GM18505 (cell line): Measurements from ENCODE around the gene LGI4.
"Not testable (repeated sequence)": the region's sequence is repeated elsewhere in the genome, so short reads cannot be mapped to it uniquely, and the experiment has no call there.

Experiments used
- ATAC-seq: cut with Tn5 transposase; IDR thresholded peaks from one replicate; pipeline ENCODE4 v1.9.1; 2021; ENCODE audit not compliant: unreplicated experiment
- POLR2A ChIP-seq: IDR thresholded peaks from 4 replicates; pipeline ENCODE4 v1.6.1; 2011; ENCODE audit warnings: borderline replicate concordance; ENCODE audit not compliant: insufficient read depth, insufficient read length; ENCODE audit errors: extremely low read depth

The LGI4 gene

DNA sequence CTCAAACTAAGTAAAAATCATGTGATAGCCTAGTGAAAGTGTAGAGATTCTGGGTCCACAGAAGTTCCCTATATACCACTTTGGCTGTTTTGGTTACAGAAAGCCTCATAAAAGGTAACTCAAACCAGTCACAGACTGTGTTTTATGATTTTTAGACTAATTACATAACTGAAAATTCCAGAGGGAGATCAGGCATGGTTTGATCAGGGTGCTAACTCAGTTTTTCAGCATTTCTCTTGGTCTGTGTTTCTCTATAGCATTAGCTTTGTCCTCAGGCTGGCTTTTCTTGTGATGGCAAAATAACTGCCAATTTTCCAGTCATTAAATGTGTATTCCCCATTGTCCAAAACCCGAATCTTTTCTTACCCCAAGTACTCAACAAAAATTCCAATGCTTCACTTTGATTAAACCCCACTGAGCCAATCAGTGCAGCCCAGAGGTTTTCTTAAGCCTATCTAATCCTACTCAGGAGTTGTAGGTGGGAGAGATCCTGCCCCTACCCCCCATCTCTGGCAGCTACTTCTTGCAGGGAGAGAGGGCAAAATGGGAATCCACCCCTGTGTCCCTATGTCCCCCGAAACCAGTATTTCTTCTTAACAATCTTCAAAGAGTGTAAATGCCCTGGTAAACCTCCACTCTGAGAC, 27.8 kb downstream of the LGI4 start:
- TF ChIP-seq POLR2A: no peak
- ATAC-seq: no peak

DNA sequence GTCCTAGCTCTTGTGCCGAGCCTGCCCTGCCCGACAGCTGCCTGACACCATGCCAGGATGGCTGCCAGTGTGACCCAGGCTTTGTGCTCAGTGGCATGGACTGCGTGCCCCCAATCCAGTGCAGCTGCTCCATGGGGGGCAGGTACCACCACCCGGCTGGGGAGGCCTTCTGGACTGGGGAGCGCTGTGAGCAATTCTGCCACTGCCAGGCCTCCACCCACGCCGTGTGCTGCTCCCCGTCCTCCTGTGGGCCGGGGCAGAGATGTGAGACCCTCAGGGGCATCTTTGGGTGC, 28.6 kb downstream of the LGI4 start:
- TF ChIP-seq POLR2A: no peak
- no peak for ATAC-seq

DNA sequence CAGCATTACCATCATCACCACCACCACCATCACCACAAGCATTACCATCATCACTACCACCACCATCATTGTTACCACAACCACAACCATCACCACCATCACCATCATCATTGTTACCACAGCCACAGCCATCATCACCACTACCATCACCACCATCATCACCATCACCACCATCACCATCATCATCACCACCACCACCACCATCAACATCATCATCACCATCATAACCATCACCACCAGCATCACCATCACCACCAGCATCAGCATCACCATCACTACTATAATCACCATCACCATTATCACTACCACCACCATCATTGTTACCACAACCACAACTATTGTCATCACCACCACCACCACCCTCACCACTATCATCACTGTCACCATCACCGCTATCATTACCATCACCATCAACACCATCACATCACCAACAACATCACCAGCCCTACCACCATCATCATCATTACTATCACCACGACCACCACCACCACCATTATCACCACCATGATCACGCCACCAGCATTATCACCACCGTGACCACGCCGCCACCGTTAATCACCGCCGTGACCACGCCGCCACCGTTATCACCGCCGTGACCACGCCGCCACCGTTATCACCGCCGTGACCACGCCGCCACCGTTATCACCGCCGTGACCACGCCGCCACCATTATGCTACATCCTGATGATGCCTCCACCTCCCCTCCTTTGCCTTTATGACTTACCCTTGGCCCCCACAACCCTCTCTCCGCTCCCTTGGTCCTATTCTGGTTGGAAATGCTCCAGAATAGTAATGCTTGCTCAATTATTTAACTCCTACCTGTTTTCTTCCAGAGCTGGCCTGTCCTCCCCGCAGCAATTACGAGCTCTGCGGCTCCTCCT, 29.2 kb downstream of the LGI4 start:
- no peak for ATAC-seq
- no peak for TF ChIP-seq POLR2A

DNA sequence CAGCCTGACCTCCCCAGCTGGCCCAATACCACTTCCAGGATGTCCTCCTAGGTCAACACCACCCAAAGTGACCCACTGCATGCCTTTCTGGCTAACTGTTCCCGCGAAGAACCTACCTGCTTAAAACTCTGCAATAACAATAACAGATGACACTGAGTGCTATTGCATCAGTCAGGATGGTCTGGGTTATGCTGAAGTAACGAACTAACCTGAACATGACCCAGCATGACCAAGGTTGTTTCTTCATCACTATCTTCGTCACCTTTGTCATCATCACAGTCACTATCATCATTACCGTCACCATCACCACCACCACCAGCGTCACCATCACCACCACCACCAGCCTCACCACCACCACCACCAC, 29.8 kb downstream of the LGI4 start:
- ATAC-seq: no peak
- TF ChIP-seq POLR2A: no peak

DNA sequence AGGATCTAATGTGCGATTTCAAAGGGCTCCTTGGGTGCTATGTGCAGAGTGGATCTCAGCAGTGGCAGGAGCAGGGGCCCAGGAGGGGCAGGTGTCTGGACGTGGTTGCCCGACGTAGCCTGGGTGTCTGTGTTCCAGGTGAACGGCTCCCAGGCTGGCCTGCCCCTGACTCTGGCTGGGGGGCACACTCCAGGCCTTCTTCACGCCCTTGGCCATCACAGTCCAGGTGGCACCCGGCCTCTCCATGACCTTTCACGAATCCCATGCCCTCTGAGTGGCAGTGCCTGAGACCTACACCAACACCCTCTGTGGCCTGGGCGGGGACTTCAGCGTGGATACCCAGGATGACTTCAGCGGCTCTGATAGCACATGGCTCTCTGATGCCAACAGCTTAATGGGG, 30.5 kb downstream of the LGI4 start:
- ATAC-seq: no peak
- TF ChIP-seq POLR2A: no peak

DNA sequence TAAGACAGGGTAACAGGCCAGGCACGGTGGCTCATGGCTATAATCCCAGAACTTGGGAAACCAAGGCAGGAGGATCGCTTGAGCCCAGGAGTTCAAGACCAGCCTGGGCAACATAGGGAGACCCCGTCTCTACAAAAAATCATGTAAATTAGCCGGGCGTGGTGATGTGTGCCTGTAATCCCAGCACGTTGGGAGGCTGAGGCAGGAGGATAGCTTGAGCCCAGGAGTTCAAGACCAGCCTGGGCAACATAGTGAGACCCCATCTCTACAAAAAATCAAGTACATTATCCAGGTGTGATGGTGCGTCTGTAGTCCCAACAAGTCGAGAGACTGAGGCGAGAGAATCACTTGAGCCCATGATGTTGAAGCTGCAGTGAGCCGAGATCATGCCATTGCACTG, 31.2 kb downstream of the LGI4 start:
- not testable (repeated sequence) for ATAC-seq

DNA sequence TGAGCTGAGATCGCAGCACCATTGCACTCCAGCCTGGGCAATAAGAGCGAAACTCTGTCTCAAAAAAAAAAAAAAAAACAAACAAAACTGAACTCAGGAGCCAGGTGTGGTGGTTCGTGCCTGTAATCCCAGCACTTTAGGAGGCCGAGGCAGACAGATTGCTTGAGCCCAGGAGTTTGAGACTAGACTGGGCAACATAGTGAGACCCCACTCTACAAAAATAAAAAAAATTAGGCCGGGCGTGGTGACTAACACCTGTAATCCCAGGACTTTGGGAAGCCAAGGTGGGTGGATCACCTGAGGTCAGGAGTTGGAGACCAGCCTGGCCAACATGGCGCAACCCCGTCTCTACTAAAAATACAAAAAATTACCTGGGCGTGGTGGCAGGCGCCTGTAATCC, 32.9 kb downstream of the LGI4 start:
- ATAC-seq: not testable (repeated sequence)

DNA sequence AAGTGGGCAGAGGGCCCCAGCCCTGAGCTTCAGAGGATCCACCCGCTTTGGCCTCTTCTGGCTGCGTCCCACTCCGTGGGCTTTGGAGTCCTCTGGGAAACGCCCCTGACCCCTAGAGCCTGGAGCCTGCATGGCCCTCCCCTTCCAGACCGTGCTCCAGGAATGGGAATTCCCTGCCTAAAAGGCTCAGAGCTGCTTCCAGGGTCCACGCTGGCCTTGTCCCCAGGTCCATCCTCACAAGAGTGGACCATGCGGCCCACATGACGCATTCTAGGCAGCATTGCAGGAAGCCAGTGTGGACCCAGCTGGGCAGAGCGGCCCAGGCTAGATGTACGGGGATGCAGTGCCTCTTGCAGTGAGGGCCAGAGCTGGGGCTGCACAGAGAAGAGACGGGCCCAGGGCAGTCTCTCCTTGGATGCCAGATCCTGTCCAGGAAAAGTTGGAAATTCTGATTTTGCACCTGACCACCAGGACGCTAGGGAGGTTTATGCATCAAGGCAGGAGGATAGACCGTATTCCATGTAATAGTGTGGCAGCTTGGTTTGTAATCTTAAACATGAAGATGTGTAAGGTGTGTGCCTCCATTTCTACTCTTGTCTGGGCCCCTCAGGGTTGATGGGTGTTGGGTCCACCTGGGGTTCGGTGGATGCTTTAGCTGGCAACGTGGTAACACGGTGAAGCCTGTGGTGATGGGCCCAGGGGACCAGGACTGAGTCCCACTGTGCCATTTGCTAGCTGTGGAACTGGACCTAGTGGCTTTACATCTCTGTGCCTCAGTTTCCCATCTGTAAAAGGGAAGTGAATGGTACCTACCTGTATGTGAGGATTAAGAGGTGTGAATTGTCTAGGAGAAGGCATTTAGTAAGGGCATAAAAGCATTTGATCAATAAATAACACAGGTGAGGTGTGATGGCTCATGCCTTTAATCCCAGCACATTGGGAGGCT, 34.0 kb downstream of the LGI4 start:
- TF ChIP-seq POLR2A: no peak
- ATAC-seq: no peak

DNA sequence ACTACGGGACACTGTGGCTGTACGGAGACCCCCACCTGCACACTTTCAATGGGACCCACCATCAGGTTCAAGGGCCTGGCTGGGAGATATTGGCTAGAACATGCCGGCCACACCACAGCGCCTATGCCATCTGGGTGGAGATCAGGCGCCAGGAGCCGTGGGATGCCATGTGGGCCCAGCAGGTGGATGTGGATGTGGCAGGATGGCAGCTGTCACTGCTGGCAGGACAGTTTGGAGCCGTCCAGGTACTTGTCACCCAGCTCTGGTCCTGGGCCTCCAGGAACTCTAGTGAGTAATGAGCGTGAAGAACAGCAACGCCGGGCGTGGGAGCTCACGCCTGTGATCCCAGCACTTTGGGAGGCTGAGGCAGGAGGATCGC, 35.0 kb downstream of the LGI4 start:
- TF ChIP-seq POLR2A: no peak
- no peak for ATAC-seq

DNA sequence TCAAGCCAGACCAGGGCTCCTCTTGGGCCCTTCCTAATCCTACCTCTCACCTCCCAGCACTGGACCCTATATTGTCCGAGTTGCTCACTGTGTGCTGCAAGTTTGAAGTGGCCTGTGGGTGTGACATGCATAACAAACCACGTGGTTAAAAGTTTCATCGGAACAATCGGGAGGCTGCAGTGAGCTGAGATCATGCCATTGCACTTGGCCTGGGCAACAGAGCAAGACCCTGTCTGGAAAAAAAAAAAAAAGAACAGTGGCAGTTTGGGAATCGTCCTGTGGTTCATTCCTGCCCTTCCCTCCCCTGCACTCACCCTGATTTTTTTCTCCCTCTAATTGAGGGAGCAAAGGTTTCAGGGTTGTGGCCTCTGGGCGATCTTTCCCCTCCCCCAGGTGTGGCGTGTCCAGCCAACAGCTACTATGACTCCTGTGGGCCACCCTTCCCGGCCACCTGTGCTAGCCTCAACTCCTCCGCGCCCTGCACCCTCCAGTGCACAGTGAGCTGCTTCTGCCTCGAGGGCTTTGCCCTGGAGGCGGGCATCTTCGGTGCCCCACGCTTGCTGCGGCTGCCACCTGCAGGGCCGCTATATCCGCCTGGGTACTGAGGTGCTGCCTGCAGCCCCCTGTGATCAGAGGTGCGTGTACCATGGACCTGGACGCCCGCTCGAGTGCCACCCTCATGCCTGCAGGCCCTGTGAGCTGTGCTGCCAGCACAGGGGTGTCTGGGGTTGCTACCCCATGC, 35.5 kb downstream of the LGI4 start:
- TF ChIP-seq POLR2A: no peak
- no peak for ATAC-seq

DNA sequence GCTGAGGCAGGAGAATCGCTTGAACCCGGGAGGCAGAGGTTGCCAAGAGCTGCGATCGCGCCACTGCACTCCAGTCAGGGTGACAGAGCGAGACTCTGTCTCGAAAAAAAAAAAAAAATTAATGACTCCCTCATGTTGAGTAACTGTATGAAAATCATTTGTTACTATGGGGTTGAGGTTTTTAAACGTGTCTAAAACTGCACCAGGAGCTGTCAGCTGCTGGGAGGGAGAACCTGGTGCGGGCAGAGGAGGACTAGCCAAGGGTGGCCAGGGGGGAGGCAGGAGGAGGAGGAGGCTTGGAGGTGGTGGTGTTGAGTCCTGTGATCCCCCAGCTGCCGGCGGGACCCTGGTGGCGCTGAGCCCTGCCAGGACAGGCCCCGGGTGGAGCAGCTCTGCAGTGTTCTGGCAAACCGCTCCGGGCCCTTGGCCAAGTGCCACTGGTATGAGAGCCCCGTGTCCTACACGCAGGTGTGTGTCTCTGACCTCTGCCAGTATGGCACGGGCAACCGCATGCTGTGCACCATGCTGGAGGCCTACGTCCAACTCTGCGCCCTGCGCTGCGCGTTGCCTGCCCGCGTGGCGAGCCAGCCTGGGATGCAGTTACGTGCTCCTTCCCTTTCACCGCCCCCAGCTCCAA, 36.3 kb downstream of the LGI4 start:
- TF ChIP-seq POLR2A: no peak
- ATAC-seq: no peak

DNA sequence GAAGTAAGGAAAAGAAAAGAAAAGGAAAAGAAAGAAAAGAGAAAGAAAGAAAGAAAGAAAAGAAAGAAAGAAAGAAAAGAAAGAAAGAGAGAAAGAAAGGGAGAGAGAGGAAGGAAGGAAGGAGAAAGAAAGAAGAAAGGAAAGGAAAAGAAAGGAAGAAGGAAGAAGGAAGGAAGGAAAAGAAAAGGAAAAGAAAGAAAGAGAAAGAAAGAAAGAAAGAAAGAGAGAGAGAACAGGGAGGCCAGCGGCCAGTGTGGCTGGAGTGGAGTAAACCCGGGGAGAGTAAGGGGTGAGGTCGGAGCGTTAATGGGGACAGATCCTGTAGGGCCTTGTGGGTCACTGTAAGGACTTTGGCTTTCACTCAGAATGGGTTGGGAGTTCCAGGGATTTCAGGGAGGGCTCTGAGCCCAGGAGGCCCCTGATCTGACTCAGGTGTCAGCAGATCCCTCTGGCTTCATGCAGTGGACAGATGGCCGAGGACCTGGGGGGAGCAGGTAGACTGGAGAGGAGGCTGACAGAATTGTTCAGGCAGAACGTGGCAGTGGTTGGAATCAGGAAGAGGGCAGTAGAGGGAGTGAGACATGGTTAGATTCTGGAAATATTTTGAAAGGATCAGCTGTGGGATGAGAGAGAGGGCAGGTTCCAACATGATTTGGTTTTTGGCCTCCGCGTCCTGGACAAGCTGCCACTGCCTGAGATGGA, 39.0 kb downstream of the LGI4 start:
- ATAC-seq: no peak

DNA sequence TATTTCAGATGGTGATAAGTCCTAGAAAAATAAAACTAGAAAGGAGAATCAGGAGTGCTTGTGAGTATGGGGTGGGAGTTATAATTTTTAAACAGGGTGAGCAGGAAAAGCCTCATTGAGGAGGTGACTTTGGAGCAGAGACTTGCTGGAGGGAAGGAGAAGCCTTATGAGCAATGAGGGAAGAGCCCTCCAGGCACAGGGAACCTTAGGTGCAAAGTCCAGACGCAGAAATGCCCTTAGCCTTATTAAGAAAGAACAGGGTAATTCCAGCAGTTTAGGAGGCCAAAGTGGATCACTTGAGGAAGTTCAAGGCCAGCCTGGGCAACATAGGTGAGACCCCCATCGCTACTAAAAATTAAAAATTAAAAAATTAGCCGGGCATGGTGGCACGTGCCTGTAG, 40.2 kb downstream of the LGI4 start:
- ATAC-seq: no peak
- TF ChIP-seq POLR2A: no peak

More for the DNA sequence above, 39.0 kb downstream of the LGI4 start:
- no peak for TF ChIP-seq POLR2A
